Ovary (tissue), 9 donors: ENCODE results near the gene SSU72. TPM values are rescaled to one million over a fixed set of nuclear protein-coding genes. Genes with fewer than 3 reads are reported as not detected.

Experiments
- DNase-seq, 5 donors: peaks; one replicate each; pipeline ENCODE4 v3.0.0-alpha.2; 2019 to 2020
- H3K27ac ChIP-seq, 2 donors: fragments of 200-600 bp; one replicate each; pipeline versions ENCODE4 v1.5.1 to v1.8.0; 2019 to 2022
- H3K27me3 ChIP-seq: fragments of 200-600 bp; one replicate; pipeline ENCODE4 v1.8.0; 2022
- H3K36me3 ChIP-seq: fragments of 200-600 bp; sonication (generic); one replicate; pipeline ENCODE4 v1.5.1; 2019
- H3K4me1 ChIP-seq: one replicate; pipeline ENCODE4 v1.8.1; 2013; ENCODE audit warnings: mild to moderate bottlenecking, moderate library complexity; ENCODE audit not compliant: insufficient read depth
- H3K4me3 ChIP-seq: fragments of 200-600 bp; sonication (generic); one replicate; pipeline ENCODE4 v1.5.1; 2017
- H3K9me3 ChIP-seq, 2 donors: fragments of 200-600 bp in 1 of 2; sonication (generic) in 1 of 2; one replicate each; pipeline versions ENCODE4 v1.5.1 to v1.8.1; 2013 to 2019; ENCODE audit warnings: mild to moderate bottlenecking in 1 of 2, moderate library complexity in 1 of 2
- CTCF ChIP-seq, 3 donors: fragments of 450-650 bp in 2 of 3; fragments of 200-600 bp in 1 of 3; IDR thresholded peaks; one replicate each; pipeline versions ENCODE4 v1.5.1 to v1.8.0; 2016 to 2022; ENCODE audit warnings: antibody characterized with exemption in 3 of 3, mild to moderate bottlenecking in 1 of 3
- EP300 ChIP-seq: sonication (generic); formaldehyde crosslinking; IDR thresholded peaks from one replicate; pipeline ENCODE4 v1.6.1; 2017; ENCODE audit warnings: antibody characterized with exemption
- POLR2A ChIP-seq: fragments of 450-650 bp; IDR thresholded peaks from one replicate; pipeline ENCODE4 v1.6.1; 2017; ENCODE audit warnings: antibody characterized with exemption, mild to moderate bottlenecking, moderate library complexity
- WGBS, 3 donors: extraction: QIAGEN DNeasy Blood & Tissue Kit in 1 of 3; methylation state at CpG; one replicate each; pipeline versions ENCODE4 v1.1.5 to v1.1.7; 2013 to 2017; 5-methylcytosine and 5-hydroxymethylcytosine counted together
- intact Hi-C, 4 donors: fragments of 100-400 bp; cut with DNase I; formaldehyde crosslinking; loops; one replicate each; pipeline versions ENCODE4 v1.11.0 to v1.15.1; 2022 to 2023
- polyA plus RNA-seq, 2 donors: library from polyadenylated mRNA; stranded (reverse); fragments of 200-250 nt in 1 of 2; fragments of 350-450 nt in 1 of 2; fragmentation: Illumina TruSeq in 1 of 2; extraction: RNeasy Lipid Tissue Mini Kit (QIAGEN cat#74804) in 1 of 2; gene quantifications; one replicate each; pipeline ENCODE4 v1.2.3, GENCODE V29; 2013 to 2014
- total RNA-seq, 7 donors: library from RNA; depleted of rRNA in 2 of 7; stranded (reverse); fragments of >200 nt in 2 of 7; fragmentation: NEBNext Ultra II Directional in 3 of 7; extraction: Animal tissue kit (Norgen Biotek cat#: 25700) in 3 of 7; gene quantifications; one replicate each; pipeline versions ENCODE4 v1.1.0 to v1.2.4, GENCODE V29; 2016 to 2023
- donor health status: DM: no; HTN: no; CAD: no; lungs with moderate emphysema.
- donor health status: DM: no; HTN: no; CAD: no.
- donor health status: Bipolar disorder and iron deficiency.
- donor health status: DM: yes; HTN: yes; CAD: no.
- donor health status: DM: no; HTN: no; CAD: no.
- donor health status: DM: yes; HTN: yes; CAD: no.

SSU72 gene
- total and polyA plus RNA-seq, 9 donors, result 72.3 to 119 (median 110) TPM

- intact Hi-C loops, result no loop called here
- WGBS, 3 donors, result 89 to 95% (median 92%) methylated on average over 9 of the region's 9 CpGs
- Histone ChIP-seq H3K4me1 (peaks cover 10% of the 10 kb centered on the region), H3K4me3 (no peak overlapping the region), H3K27me3 (no peaks in the 10 kb centered on the region), H3K9me3 (no peaks in the 10 kb centered on the region), H3K36me3 (no peaks in the 10 kb centered on the region), H3K27ac (no peak overlapping the region)
- peak in 2 of 5 donors; percentile 13 to 44 for DNase-seq
- no peak for TF ChIP-seq EP300
- TF ChIP-seq CTCF (IDR thresholded peaks at IDR 0.05), result no peak
- no peak for TF ChIP-seq POLR2A
These were observed 43.9 kb upstream of the SSU72 start for GRCh38 chr1:1618396-1619068.

GRCh38 chr1:1617925-1618324, 43.3 kb upstream of the SSU72 start:
- no peak for TF ChIP-seq POLR2A
- TF ChIP-seq CTCF (IDR thresholded peaks at IDR 0.05), result no peak
- TF ChIP-seq EP300, result no peak
- DNase-seq, result peak in 2 of 5 donors; percentile 7 to 37
- H3K4me1 ChIP-seq, result peaks cover 13% of the 10 kb centered on the region
- WGBS, 3 donors, result 88 to 90% (median 89%) methylated on average over 6 of the region's 6 CpGs
- H3K9me3 ChIP-seq, result no peaks in the 10 kb centered on the region
- no peak overlapping the region for H3K27ac ChIP-seq
- intact Hi-C loops, result no loop called here
- H3K4me3 ChIP-seq, result no peak overlapping the region
- no peaks in the 10 kb centered on the region for H3K27me3 ChIP-seq
- no peaks in the 10 kb centered on the region for H3K36me3 ChIP-seq

GRCh38 chr1:1617516-1617915, 42.9 kb upstream of the SSU72 start:
- Histone ChIP-seq H3K4me1 (peaks cover 13% of the 10 kb centered on the region), H3K27me3 (no peaks in the 10 kb centered on the region), H3K4me3 (no peak overlapping the region), H3K9me3 (no peaks in the 10 kb centered on the region), H3K36me3 (no peaks in the 10 kb centered on the region), H3K27ac (no peak overlapping the region)
- TF ChIP-seq EP300 (no peak), POLR2A (no peak), CTCF (IDR thresholded peaks at IDR 0.05) (no peak)
- intact Hi-C loops, result no loop called here
- 89% methylated on average over 11 of the region's 11 CpGs for WGBS, 3 donors
- peak in 2 of 5 donors; percentile 6 to 34 for DNase-seq

GRCh38 chr1:1616838-1617237, 42.2 kb upstream of the SSU72 start:
- Histone ChIP-seq H3K9me3 (no peaks in the 10 kb centered on the region), H3K4me3 (peak overlapping the region; percentile 92), H3K36me3 (no peaks in the 10 kb centered on the region), H3K4me1 (peaks cover 14% of the 10 kb centered on the region), H3K27ac (no peak overlapping the region), H3K27me3 (no peaks in the 10 kb centered on the region)
- DNase-seq, result peak in 2 of 5 donors; percentile 48 to 51
- intact Hi-C loops, result no loop called here
- WGBS, 3 donors, result 67 to 83% (median 69%) methylated on average over 19 of the region's 19 CpGs
- TF ChIP-seq CTCF (IDR thresholded peaks at IDR 0.05), result no peak
- no peak for TF ChIP-seq POLR2A
- no peak for TF ChIP-seq EP300
